GM23338 (cell line): ENCODE data around the gene ATG4A.

Experiments
- CREB1 ChIP-seq: fragments of 250-450 bp; sonication (Bioruptor Pico); IDR thresholded peaks from 2 replicates; pipeline ENCODE4 v1.5.0; 2020; ENCODE audit warnings: low read depth, mild to moderate bottlenecking, moderate library complexity
- CTCF ChIP-seq, 2 experiments: fragments of 200-600 bp in 1 of 2; sonication (generic) in 1 of 2; conservative IDR thresholded peaks; 2 replicates each; pipeline versions ENCODE4 v1.5.1 to v1.6.1; 2016 to 2017; ENCODE audit warnings: antibody characterized with exemption in 2 of 2, low read depth in 2 of 2, mild to moderate bottlenecking in 2 of 2, moderate library complexity in 1 of 2
- ETS1 ChIP-seq: IDR thresholded peaks from 2 replicates; pipeline ENCODE4 v1.6.1; 2016; ENCODE audit warnings: antibody characterized with exemption
- EZH2 ChIP-seq: fragments of 200-600 bp; sonication (generic); IDR thresholded peaks from one replicate; pipeline ENCODE4 v1.8.0; 2017; ENCODE audit warnings: antibody characterized with exemption, mild to moderate bottlenecking, low read depth; ENCODE audit not compliant: unreplicated experiment
- EZH2phosphoT487 ChIP-seq: fragments of 200-600 bp; sonication (generic); IDR thresholded peaks from one replicate; pipeline ENCODE4 v1.8.1; 2018; ENCODE audit warnings: antibody characterized with exemption; ENCODE audit not compliant: unreplicated experiment
- JUNB ChIP-seq: IDR thresholded peaks from one replicate; pipeline ENCODE4 v1.6.1; 2016; ENCODE audit warnings: antibody characterized with exemption; ENCODE audit not compliant: unreplicated experiment
- POLR2AphosphoS5 ChIP-seq: IDR thresholded peaks from 2 replicates; pipeline ENCODE4 v1.6.1; 2016; ENCODE audit warnings: antibody characterized with exemption, low read depth
- STAT1 ChIP-seq: IDR thresholded peaks from one replicate; pipeline ENCODE4 v1.6.1; 2016; ENCODE audit warnings: antibody characterized with exemption; ENCODE audit not compliant: unreplicated experiment
- ZNF114 ChIP-seq: fragments of 250-450 bp; sonication (Bioruptor Pico); IDR thresholded peaks from 2 replicates; pipeline ENCODE4 v1.5.0; 2020; ENCODE audit warnings: mild to moderate bottlenecking, moderate library complexity
- TF ChIP-seq, protein P1 (sequence below): IDR thresholded peaks from one replicate; pipeline ENCODE4 v1.6.1; 2018; ENCODE audit warnings: antibody characterized with exemption; ENCODE audit not compliant: unreplicated experiment
- TF ChIP-seq, protein P2 (sequence below): fragments of 250-450 bp; sonication (Bioruptor Pico); IDR thresholded peaks from 2 replicates; pipeline ENCODE4 v1.5.0; 2020; ENCODE audit warnings: mild to moderate bottlenecking, moderate library complexity

DNA sequence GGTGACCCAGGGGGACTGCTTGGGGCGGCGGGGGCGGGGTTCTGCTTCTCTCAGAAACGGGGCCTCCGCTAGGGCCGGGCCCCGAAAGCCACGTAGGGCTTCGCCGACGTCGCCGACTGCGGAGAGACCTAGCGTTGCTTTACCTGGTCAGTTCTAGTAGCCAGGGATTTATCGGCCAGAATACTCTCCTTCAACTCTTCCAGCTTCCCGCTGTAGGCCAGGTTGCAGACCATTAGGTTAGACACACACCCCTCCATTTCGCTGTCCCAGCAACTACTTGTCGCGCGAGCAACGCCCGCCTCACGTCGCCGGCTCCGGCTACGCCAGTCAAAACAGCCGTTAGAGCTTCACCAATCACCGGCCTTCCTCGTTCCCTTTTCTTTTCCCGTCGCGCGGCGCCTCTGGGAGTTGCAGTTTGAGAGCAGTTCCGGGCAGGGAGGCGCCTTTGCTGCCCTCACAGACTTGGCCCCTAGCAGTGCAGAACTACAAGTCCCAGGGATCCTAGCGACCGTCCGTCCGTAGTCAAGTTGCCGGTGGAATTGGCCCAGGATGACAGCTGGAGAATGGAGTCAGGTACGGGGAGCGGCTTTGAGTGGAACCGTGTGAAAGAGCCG lies at the start of gene ATG4A, which contains the start of gene PSMD10:
- TF ChIP-seq CTCF (conservative IDR thresholded peaks at IDR 0.05; ENCODE audit: low read depth in 2 of 2): no peak
- TF ChIP-seq JUNB: no peak
- TF ChIP-seq ZNF114 (CRISPR knock-in tag): no peak
- peak; percentile 70 for TF ChIP-seq POLR2AphosphoS5
- TF ChIP-seq EZH2phosphoT487: no peak
- no peak for TF ChIP-seq EZH2
- TF ChIP-seq, protein P1, sequence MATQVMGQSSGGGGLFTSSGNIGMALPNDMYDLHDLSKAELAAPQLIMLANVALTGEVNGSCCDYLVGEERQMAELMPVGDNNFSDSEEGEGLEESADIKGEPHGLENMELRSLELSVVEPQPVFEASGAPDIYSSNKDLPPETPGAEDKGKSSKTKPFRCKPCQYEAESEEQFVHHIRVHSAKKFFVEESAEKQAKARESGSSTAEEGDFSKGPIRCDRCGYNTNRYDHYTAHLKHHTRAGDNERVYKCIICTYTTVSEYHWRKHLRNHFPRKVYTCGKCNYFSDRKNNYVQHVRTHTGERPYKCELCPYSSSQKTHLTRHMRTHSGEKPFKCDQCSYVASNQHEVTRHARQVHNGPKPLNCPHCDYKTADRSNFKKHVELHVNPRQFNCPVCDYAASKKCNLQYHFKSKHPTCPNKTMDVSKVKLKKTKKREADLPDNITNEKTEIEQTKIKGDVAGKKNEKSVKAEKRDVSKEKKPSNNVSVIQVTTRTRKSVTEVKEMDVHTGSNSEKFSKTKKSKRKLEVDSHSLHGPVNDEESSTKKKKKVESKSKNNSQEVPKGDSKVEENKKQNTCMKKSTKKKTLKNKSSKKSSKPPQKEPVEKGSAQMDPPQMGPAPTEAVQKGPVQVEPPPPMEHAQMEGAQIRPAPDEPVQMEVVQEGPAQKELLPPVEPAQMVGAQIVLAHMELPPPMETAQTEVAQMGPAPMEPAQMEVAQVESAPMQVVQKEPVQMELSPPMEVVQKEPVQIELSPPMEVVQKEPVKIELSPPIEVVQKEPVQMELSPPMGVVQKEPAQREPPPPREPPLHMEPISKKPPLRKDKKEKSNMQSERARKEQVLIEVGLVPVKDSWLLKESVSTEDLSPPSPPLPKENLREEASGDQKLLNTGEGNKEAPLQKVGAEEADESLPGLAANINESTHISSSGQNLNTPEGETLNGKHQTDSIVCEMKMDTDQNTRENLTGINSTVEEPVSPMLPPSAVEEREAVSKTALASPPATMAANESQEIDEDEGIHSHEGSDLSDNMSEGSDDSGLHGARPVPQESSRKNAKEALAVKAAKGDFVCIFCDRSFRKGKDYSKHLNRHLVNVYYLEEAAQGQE: no peak
- peak; percentile 65 for TF ChIP-seq CREB1 (CRISPR knock-in tag)
- TF ChIP-seq ETS1: peak; percentile 94
- TF ChIP-seq STAT1: no peak
- TF ChIP-seq, protein P2, sequence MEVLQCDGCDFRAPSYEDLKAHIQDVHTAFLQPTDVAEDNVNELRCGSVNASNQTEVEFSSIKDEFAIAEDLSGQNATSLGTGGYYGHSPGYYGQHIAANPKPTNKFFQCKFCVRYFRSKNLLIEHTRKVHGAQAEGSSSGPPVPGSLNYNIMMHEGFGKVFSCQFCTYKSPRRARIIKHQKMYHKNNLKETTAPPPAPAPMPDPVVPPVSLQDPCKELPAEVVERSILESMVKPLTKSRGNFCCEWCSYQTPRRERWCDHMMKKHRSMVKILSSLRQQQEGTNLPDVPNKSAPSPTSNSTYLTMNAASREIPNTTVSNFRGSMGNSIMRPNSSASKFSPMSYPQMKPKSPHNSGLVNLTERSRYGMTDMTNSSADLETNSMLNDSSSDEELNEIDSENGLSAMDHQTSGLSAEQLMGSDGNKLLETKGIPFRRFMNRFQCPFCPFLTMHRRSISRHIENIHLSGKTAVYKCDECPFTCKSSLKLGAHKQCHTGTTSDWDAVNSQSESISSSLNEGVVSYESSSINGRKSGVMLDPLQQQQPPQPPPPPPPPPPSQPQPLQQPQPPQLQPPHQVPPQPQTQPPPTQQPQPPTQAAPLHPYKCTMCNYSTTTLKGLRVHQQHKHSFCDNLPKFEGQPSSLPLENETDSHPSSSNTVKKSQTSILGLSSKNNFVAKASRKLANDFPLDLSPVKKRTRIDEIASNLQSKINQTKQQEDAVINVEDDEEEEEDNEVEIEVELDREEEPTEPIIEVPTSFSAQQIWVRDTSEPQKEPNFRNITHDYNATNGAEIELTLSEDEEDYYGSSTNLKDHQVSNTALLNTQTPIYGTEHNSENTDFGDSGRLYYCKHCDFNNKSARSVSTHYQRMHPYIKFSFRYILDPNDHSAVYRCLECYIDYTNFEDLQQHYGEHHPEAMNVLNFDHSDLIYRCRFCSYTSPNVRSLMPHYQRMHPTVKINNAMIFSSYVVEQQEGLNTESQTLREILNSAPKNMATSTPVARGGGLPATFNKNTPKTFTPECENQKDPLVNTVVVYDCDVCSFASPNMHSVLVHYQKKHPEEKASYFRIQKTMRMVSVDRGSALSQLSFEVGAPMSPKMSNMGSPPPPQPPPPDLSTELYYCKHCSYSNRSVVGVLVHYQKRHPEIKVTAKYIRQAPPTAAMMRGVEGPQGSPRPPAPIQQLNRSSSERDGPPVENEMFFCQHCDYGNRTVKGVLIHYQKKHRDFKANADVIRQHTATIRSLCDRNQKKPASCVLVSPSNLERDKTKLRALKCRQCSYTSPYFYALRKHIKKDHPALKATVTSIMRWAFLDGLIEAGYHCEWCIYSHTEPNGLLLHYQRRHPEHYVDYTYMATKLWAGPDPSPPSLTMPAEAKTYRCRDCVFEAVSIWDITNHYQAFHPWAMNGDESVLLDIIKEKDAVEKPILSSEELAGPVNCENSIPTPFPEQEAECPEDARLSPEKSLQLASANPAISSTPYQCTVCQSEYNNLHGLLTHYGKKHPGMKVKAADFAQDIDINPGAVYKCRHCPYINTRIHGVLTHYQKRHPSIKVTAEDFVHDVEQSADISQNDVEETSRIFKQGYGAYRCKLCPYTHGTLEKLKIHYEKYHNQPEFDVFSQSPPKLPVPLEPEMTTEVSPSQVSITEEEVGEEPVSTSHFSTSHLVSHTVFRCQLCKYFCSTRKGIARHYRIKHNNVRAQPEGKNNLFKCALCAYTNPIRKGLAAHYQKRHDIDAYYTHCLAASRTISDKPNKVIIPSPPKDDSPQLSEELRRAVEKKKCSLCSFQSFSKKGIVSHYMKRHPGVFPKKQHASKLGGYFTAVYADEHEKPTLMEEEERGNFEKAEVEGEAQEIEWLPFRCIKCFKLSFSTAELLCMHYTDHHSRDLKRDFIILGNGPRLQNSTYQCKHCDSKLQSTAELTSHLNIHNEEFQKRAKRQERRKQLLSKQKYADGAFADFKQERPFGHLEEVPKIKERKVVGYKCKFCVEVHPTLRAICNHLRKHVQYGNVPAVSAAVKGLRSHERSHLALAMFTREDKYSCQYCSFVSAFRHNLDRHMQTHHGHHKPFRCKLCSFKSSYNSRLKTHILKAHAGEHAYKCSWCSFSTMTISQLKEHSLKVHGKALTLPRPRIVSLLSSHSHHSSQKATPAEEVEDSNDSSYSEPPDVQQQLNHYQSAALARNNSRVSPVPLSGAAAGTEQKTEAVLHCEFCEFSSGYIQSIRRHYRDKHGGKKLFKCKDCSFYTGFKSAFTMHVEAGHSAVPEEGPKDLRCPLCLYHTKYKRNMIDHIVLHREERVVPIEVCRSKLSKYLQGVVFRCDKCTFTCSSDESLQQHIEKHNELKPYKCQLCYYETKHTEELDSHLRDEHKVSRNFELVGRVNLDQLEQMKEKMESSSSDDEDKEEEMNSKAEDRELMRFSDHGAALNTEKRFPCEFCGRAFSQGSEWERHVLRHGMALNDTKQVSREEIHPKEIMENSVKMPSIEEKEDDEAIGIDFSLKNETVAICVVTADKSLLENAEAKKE (CRISPR knock-in tag): no peak
